ENCODE results near the gene TMEM271.

Gene TMEM271

DNA sequence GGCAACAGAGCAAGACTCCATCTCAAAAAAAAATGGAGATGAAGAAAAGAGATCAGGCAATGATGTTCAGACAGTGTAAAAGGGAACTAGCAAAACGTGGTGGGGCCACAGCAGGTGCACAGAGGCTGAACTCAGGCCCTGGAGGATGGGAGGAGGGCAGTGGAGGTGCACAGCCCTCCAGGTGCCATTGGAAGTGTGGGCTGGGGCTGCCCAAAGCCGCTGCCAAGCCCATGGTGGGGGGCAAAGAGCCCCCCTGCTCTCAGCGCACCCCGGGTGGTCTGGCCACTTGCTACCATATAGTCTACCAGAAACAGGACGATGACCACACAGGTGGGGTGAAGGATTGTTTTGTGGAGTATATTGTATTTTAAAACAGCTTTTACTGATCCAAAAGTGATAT lies 7.1 kb downstream of the TMEM271 start:
- TF ChIP-seq EGR1 (IDR thresholded peaks at IDR 0.05) (no peak), EP300 (IDR thresholded peaks at IDR 0.05; ENCODE audit: borderline replicate concordance) (no peak), USF1 (IDR thresholded peaks at IDR 0.05) (no peak), ZBTB7A (IDR thresholded peaks at IDR 0.05; ENCODE audit: low read depth) (no peak), TEAD4 (IDR thresholded peaks at IDR 0.05) (no peak), CREB1 (IDR thresholded peaks at IDR 0.05; ENCODE audit: low read depth) (no peak), FOXM1 (IDR thresholded peaks at IDR 0.05; ENCODE audit: borderline replicate concordance, low read depth) (no peak), CEBPB (IDR thresholded peaks at IDR 0.05) (no peak), TCF12 (IDR thresholded peaks at IDR 0.05; ENCODE audit: low read depth) (no peak), YY1 (IDR thresholded peaks at IDR 0.05; ENCODE audit: low read depth) (no peak)
- TF ChIP-seq, protein P1, sequence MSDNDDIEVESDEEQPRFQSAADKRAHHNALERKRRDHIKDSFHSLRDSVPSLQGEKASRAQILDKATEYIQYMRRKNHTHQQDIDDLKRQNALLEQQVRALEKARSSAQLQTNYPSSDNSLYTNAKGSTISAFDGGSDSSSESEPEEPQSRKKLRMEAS (IDR thresholded peaks at IDR 0.05) = no peak

DNA sequence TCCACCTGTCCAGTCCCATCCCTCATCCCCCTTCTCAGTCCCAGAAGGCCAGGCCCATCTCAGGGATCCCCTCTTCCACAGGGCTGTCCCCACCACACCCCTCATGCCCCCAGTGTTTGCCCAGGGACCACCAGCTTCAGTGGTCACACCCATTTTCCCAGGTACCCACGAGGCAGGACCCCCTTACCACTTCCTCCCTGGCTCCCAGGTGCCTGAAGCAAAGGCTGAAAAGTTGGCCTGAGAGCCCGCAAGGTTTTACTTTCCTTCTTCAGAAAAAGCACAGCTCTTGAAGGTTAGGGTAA lies 7.8 kb downstream of the TMEM271 start:
- TF ChIP-seq TEAD4 (IDR thresholded peaks at IDR 0.05) = no peak
- no peak for TF ChIP-seq EP300 (IDR thresholded peaks at IDR 0.05; ENCODE audit: borderline replicate concordance)
- TF ChIP-seq TAF1 (IDR thresholded peaks at IDR 0.05; ENCODE audit: low read depth) = no peak
- no peak for TF ChIP-seq CREB1 (IDR thresholded peaks at IDR 0.05; ENCODE audit: low read depth)
- TF ChIP-seq NFIC (IDR thresholded peaks at IDR 0.05) = no peak
- no peak for TF ChIP-seq REST (IDR thresholded peaks at IDR 0.05; ENCODE audit: low read depth)
- no peak for TF ChIP-seq ZBTB7A (IDR thresholded peaks at IDR 0.05; ENCODE audit: low read depth)
- no peak for TF ChIP-seq RAD21 (IDR thresholded peaks at IDR 0.05; ENCODE audit: low read depth)
- no peak for TF ChIP-seq YY1 (IDR thresholded peaks at IDR 0.05; ENCODE audit: low read depth)
- TF ChIP-seq CEBPB (IDR thresholded peaks at IDR 0.05) = no peak
- no peak for TF ChIP-seq FOXM1 (IDR thresholded peaks at IDR 0.05; ENCODE audit: borderline replicate concordance, low read depth)
- TF ChIP-seq TCF12 (IDR thresholded peaks at IDR 0.05; ENCODE audit: low read depth) = no peak
- no peak for TF ChIP-seq USF1 (IDR thresholded peaks at IDR 0.05)
- TF ChIP-seq, protein P1 (IDR thresholded peaks at IDR 0.05) = no peak
- no peak for TF ChIP-seq EGR1 (IDR thresholded peaks at IDR 0.05)

- TF ChIP-seq FOXM1 (IDR thresholded peaks at IDR 0.05; ENCODE audit: borderline replicate concordance, low read depth) = no peak
- no peak for TF ChIP-seq TEAD4 (IDR thresholded peaks at IDR 0.05)
- no peak for TF ChIP-seq RAD21 (IDR thresholded peaks at IDR 0.05; ENCODE audit: low read depth)
Measured at GRCh38 chr4:567457-568350, 8.4 kb downstream of the TMEM271 start.

- TF ChIP-seq CREB1 (IDR thresholded peaks at IDR 0.05; ENCODE audit: low read depth) = no peak
- no peak for TF ChIP-seq USF1 (IDR thresholded peaks at IDR 0.05)
Measured at GRCh38 chr4:566508-567295, 9.4 kb downstream of the TMEM271 start.

DNA sequence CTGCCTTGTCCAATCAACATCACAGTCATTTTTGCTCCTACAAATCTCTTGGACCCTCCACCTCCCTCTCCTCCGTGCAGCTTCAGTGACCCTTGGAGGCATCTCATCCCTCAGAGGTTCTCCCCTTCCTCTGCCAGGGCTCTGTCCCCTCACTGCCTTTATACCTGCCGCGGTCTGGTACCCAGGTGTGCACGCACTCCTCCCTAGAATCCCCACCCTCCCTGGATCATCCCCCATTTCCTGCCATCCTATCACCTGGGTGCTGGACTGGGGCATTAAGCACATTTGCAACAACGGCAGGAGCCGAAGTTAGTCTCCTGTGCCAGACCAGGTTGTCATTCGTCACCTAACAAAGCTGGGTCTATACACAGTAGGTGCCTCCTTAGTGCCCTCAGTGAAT lies 10.1 kb downstream of the TMEM271 start:
- no peak for TF ChIP-seq CREB1 (IDR thresholded peaks at IDR 0.05; ENCODE audit: low read depth)
- no peak for TF ChIP-seq YY1 (IDR thresholded peaks at IDR 0.05; ENCODE audit: low read depth)
- no peak for TF ChIP-seq CEBPB (IDR thresholded peaks at IDR 0.05)
- no peak for TF ChIP-seq TAF1 (IDR thresholded peaks at IDR 0.05; ENCODE audit: low read depth)
- TF ChIP-seq EGR1 (IDR thresholded peaks at IDR 0.05) = no peak
- TF ChIP-seq REST (IDR thresholded peaks at IDR 0.05; ENCODE audit: low read depth) = no peak
- TF ChIP-seq, protein P1 (IDR thresholded peaks at IDR 0.05) = no peak
- no peak for TF ChIP-seq NFIC (IDR thresholded peaks at IDR 0.05)
- TF ChIP-seq FOXM1 (IDR thresholded peaks at IDR 0.05; ENCODE audit: borderline replicate concordance, low read depth) = no peak

All from Ishikawa (cell line).